Liver (tissue), 2 donors: Measurements from ENCODE around the gene HDAC8.

Experiments used
- FOXA1 ChIP-seq: IDR thresholded peaks from 2 replicates; pipeline ENCODE4 v1.6.1; 2016; ENCODE audit warnings: antibody characterized with exemption
- TAF1 ChIP-seq: conservative IDR thresholded peaks from 2 replicates; pipeline ENCODE4 v1.6.1; 2016; ENCODE audit warnings: antibody characterized with exemption, mild to moderate bottlenecking
- TF ChIP-seq, protein P1 (sequence below): IDR thresholded peaks from 2 replicates; pipeline ENCODE4 v1.6.1; 2016; ENCODE audit warnings: antibody characterized with exemption
- TF ChIP-seq, protein P2 (sequence below): IDR thresholded peaks from 2 replicates; pipeline ENCODE4 v1.6.1; 2016; ENCODE audit warnings: antibody characterized with exemption
- TF ChIP-seq, protein P3 (sequence below): IDR thresholded peaks from 2 replicates; pipeline ENCODE4 v1.6.1; 2016; ENCODE audit warnings: antibody characterized with exemption, mild to moderate bottlenecking
- donor health status: healthy.

DNA sequence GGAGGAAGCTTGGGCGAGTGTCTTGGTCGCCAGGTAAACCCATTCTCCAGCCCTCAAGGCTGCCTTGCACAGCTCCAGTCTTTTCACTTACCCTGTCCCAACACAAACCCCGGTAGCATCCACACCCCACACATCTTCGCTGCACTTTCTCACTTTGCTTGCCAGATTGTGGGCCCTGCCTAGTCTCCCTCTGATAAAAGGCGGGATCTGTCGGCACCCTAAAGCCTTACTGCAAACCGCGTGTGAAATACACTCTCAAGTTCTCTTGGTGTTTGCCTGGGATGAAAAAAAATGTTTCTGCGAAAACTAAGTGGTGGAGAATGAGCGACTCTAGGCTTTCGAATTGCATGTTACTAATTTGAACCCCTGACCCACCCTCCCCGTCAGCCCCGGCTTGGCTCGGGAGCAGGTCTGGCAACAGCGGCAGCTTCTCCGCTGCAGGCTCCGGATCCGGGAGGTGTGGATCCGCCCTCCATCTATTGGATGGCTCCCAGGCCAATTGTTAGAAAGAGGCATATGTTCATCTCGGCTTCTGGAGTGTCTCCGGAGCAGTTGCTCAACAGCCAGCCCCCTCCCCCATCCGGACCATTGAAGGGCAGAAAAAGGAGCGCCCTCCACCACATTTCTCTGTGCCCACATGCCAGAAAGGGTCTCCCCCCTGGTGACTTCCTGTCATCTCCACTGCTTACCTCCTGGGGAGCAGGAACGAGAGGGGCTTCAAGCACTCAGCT lies 263.9 kb downstream of the HDAC8 start:
- TF ChIP-seq TAF1 (no peak), FOXA1 (no peak)
- TF ChIP-seq, protein P1, sequence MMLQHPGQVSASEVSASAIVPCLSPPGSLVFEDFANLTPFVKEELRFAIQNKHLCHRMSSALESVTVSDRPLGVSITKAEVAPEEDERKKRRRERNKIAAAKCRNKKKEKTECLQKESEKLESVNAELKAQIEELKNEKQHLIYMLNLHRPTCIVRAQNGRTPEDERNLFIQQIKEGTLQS: no peak
- TF ChIP-seq, protein P2, sequence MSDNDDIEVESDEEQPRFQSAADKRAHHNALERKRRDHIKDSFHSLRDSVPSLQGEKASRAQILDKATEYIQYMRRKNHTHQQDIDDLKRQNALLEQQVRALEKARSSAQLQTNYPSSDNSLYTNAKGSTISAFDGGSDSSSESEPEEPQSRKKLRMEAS: peak; percentile 32
- TF ChIP-seq, protein P3, sequence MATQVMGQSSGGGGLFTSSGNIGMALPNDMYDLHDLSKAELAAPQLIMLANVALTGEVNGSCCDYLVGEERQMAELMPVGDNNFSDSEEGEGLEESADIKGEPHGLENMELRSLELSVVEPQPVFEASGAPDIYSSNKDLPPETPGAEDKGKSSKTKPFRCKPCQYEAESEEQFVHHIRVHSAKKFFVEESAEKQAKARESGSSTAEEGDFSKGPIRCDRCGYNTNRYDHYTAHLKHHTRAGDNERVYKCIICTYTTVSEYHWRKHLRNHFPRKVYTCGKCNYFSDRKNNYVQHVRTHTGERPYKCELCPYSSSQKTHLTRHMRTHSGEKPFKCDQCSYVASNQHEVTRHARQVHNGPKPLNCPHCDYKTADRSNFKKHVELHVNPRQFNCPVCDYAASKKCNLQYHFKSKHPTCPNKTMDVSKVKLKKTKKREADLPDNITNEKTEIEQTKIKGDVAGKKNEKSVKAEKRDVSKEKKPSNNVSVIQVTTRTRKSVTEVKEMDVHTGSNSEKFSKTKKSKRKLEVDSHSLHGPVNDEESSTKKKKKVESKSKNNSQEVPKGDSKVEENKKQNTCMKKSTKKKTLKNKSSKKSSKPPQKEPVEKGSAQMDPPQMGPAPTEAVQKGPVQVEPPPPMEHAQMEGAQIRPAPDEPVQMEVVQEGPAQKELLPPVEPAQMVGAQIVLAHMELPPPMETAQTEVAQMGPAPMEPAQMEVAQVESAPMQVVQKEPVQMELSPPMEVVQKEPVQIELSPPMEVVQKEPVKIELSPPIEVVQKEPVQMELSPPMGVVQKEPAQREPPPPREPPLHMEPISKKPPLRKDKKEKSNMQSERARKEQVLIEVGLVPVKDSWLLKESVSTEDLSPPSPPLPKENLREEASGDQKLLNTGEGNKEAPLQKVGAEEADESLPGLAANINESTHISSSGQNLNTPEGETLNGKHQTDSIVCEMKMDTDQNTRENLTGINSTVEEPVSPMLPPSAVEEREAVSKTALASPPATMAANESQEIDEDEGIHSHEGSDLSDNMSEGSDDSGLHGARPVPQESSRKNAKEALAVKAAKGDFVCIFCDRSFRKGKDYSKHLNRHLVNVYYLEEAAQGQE: no peak
